Endothelial cell of umbilical vein (primary cell): ENCODE measurements around the gene DST. TPM values are rescaled to one million over a fixed set of nuclear protein-coding genes. Genes with fewer than 3 reads are reported as not detected.

Experiments
- BruUV-seq: library from RNA; stranded (reverse); fragments of 400-500 nt; replicated peaks from 2 replicates; lab custom pipeline; 2021; lab: Mats Ljungman, UMichigan
- CTCF ChIA-PET: fragments of 300-600, 350-600 bp; sonication (Branson Sonifier 250); formaldehyde crosslinking; loops from one replicate; lab custom pipeline; 2021; ENCODE audit warnings: antibody characterized with exemption, inconsistent platforms; lab: Charles Lee
- POLR2A ChIA-PET: fragments of 300-600, 350-600 bp; sonication (Branson Sonifier 250); formaldehyde crosslinking; loops from one replicate; lab custom pipeline; 2021; ENCODE audit warnings: antibody characterized with exemption, inconsistent platforms; lab: Charles Lee
- DNase-seq: peaks from one replicate; pipeline ENCODE4 v3.0.0-alpha.2; 2011; ENCODE audit warnings: low read depth, low spot score
- FAIRE-seq: peaks from 2 replicates; lab custom pipeline; 2011; peaks lifted over from hg19 to GRCh38; lab: Jason Lieb, UNC
- H2AFZ ChIP-seq: 2 replicates; pipeline ENCODE4 v1.6.0; 2012; ENCODE audit warnings: low read depth, low read length, control low read depth, inconsistent platforms
- H3K27ac ChIP-seq: 2 replicates; pipeline ENCODE4 v1.5.1; 2011; ENCODE audit warnings: low read depth, mild to moderate bottlenecking, control low read depth, low read length, moderate library complexity; ENCODE audit not compliant: insufficient read depth
- H3K27me3 ChIP-seq, 2 experiments: 2 replicates each; pipeline versions ENCODE4 v1.6.0 to v1.6.1; 2011; ENCODE audit warnings: low read length in 2 of 2, mixed read lengths in 1 of 2; ENCODE audit not compliant: control insufficient read depth in 2 of 2, insufficient read depth in 2 of 2
- H3K36me3 ChIP-seq, 2 experiments: 2 replicates in 1 of 2; 3 replicates in 1 of 2; pipeline ENCODE4 v1.5.1; 2011; ENCODE audit warnings: low read length in 2 of 2, mild to moderate bottlenecking in 1 of 2, moderate library complexity in 1 of 2; ENCODE audit not compliant: control insufficient read depth in 2 of 2, insufficient read depth in 2 of 2; ENCODE audit errors: extremely low read depth in 1 of 2
- H3K4me1 ChIP-seq: 3 replicates; pipeline ENCODE4 v1.5.1; 2011; ENCODE audit warnings: mild to moderate bottlenecking, low read length; ENCODE audit not compliant: control insufficient read depth, insufficient read depth; ENCODE audit errors: extremely low read depth
- H3K4me2 ChIP-seq: 2 replicates; pipeline ENCODE4 v1.6.1; 2011; ENCODE audit warnings: low read length, control low read depth, mixed read lengths; ENCODE audit not compliant: insufficient read depth
- H3K4me3 ChIP-seq, 3 experiments: fragments of 200-600 bp in 1 of 3; sonication (generic), shearing (Covaris generic) in 1 of 3; replicated peaks in 1 of 3; 2 replicates each; pipeline ENCODE4 v1.5.1; 2011 to 2016; ENCODE audit warnings: control low read depth in 3 of 3, low read length in 3 of 3, mild to moderate bottlenecking in 2 of 3, inconsistent platforms in 1 of 3, low read depth in 1 of 3, moderate library complexity in 1 of 3; ENCODE audit not compliant: insufficient read depth in 1 of 3
- H3K79me2 ChIP-seq: 2 replicates; pipeline ENCODE4 v1.6.0; 2012; ENCODE audit warnings: low read length, inconsistent platforms; ENCODE audit not compliant: control insufficient read depth, insufficient read depth
- H3K9ac ChIP-seq: replicated peaks from 2 replicates; pipeline ENCODE3; 2011; ENCODE audit warnings: low read length, control low read depth; ENCODE audit not compliant: insufficient read depth; ENCODE audit errors: extremely low read depth
- H3K9me1 ChIP-seq: replicated peaks from 3 replicates; pipeline ENCODE4 v1.6.0; 2011; ENCODE audit warnings: mild to moderate bottlenecking, low read length; ENCODE audit not compliant: control insufficient read depth, insufficient read depth; ENCODE audit errors: extremely low read depth
- H3K9me3 ChIP-seq: replicated peaks from 2 replicates; pipeline ENCODE4 v1.5.1; 2012; ENCODE audit warnings: low read length, inconsistent platforms; ENCODE audit not compliant: control insufficient read depth, insufficient read depth
- H4K20me1 ChIP-seq: replicated peaks from 2 replicates; pipeline ENCODE3; 2011; ENCODE audit warnings: mild to moderate bottlenecking, low read length; ENCODE audit not compliant: control insufficient read depth, insufficient read depth; ENCODE audit errors: extremely low read depth
- CTCF ChIP-seq, 2 donors: IDR thresholded peaks; 1 replicate in 1 of 2; 2 replicates in 1 of 2; pipeline ENCODE4 v1.5.1; 2011; ENCODE audit warnings: low read length in 2 of 2, mild to moderate bottlenecking in 2 of 2, moderate library complexity in 2 of 2, control low read depth in 1 of 2, inconsistent platforms in 1 of 2, low read depth in 1 of 2; ENCODE audit not compliant: insufficient read depth in 1 of 2; ENCODE audit errors: extremely low read depth in 1 of 2
- EZH2 ChIP-seq: IDR thresholded peaks from 2 replicates; pipeline ENCODE4 v1.6.1; 2012; ENCODE audit warnings: borderline replicate concordance, low read depth, mild to moderate bottlenecking, moderate library complexity, low read length, inconsistent platforms; ENCODE audit not compliant: severe bottlenecking
- FOS ChIP-seq: IDR thresholded peaks from 2 replicates; pipeline ENCODE4 v1.6.1; 2011; ENCODE audit warnings: mild to moderate bottlenecking, low read length, moderate library complexity, borderline replicate concordance; ENCODE audit not compliant: insufficient read depth
- GATA2 ChIP-seq: IDR thresholded peaks from 2 replicates; pipeline ENCODE4 v1.7.0; 2011; ENCODE audit warnings: low read depth, mild to moderate bottlenecking, moderate library complexity, mixed read lengths, low read length; ENCODE audit not compliant: insufficient read length, insufficient read depth
- JUN ChIP-seq: IDR thresholded peaks from 2 replicates; pipeline ENCODE4 v1.6.1; 2011; ENCODE audit warnings: borderline replicate concordance, low read depth; ENCODE audit not compliant: insufficient read length, insufficient read depth
- MAX ChIP-seq: IDR thresholded peaks from 2 replicates; pipeline ENCODE4 v1.6.1; 2011; ENCODE audit not compliant: insufficient read depth, insufficient read length
- MYC ChIP-seq: IDR thresholded peaks from one replicate; pipeline ENCODE4 v1.6.1; 2011; ENCODE audit warnings: mild to moderate bottlenecking, low read depth, low read length
- POLR2A ChIP-seq: IDR thresholded peaks from 2 replicates; pipeline ENCODE4 v1.6.1; 2012; ENCODE audit warnings: low read depth, mild to moderate bottlenecking, control low read depth, low read length
- POLR2AphosphoS5 ChIP-seq: IDR thresholded peaks from 2 replicates; pipeline ENCODE4 v1.6.1; 2012; ENCODE audit warnings: low read depth, mild to moderate bottlenecking, control low read depth, low read length, moderate library complexity; ENCODE audit not compliant: insufficient read depth
- dilution Hi-C: fragments of 300-500 bp; cut with MboI; formaldehyde crosslinking; loops from one replicate; pipeline ENCODE4 v1.15.0; 2019; ENCODE audit warnings: low sequenced_read_pairs; ENCODE audit not compliant: extremely low pct_ligation_motif_present
- intact Hi-C: fragments of 100-400 bp; cut with micrococcal nuclease; formaldehyde crosslinking; loops from one replicate; pipeline ENCODE4 v1.10.0; 2022
- polyA plus RNA-seq, 4 experiments: library from polyadenylated mRNA; depleted of rRNA in 3 of 4; stranded (reverse) in 3 of 4; unstranded in 1 of 4; fragments of >200 nt; gene quantifications; 2 replicates each; pipeline versions ENCODE4 v1.2.1 to v1.2.3, GENCODE V29; 2011 to 2012; ENCODE audit warnings: missing spikeins in 1 of 4
- total RNA-seq: library from RNA; stranded (reverse); gene quantifications from 2 replicates; pipeline ENCODE4 v1.2.3, GENCODE V29; 2021

Gene DST
- total and polyA plus RNA-seq, 2 donors (not counting 3 experiments of a cell fraction or from before 2014, with no cell fraction given), result 62.3 to 253 TPM

GRCh38 chr6:56658326-56658725 lies 15.6 kb upstream of the DST start:
- peaks cover 23% of the 10 kb centered on the region for H3K4me1 ChIP-seq
- CTCF ChIA-PET, result interaction anchor here (1.1 to 1.2 kb wide), 2 partner anchors 32 to 40 kb away, joined by 3 to 5 read pairs; no protein-coding TSS in a partner anchor
- TF ChIP-seq EZH2 (no peak), POLR2A (no peak), MAX (no peak), FOS (no peak), CTCF (IDR thresholded peaks at IDR 0.05; ENCODE audit: extremely low read depth in 1 of 2, insufficient read depth in 1 of 2, low read depth in 1 of 2, low read length in 2 of 2) (no peak), GATA2 (no peak), MYC (no peak), JUN (no peak), POLR2AphosphoS5 (no peak)
- DNase-seq, result no peak
- no peak overlapping the region for H3K27ac ChIP-seq
- POLR2A ChIA-PET, result no interaction called here
- dilution Hi-C loops, result no loop called here
- H3K79me2 ChIP-seq, result peaks cover 5% of the 10 kb centered on the region
- H3K4me3 ChIP-seq, result no peak overlapping the region
- BruUV-seq, result no TSS peak
- no peaks in the 10 kb centered on the region for H3K36me3 ChIP-seq
- H3K4me2 ChIP-seq, result no peak overlapping the region
- no peak overlapping the region for H3K9ac ChIP-seq
- H2AFZ ChIP-seq, result no peak overlapping the region
- no peaks in the 10 kb centered on the region for H3K27me3 ChIP-seq
- intact Hi-C loops, result no loop called here
- no peaks in the 10 kb centered on the region for H3K9me1 ChIP-seq
- no peaks in the 10 kb centered on the region for H4K20me1 ChIP-seq
- H3K9me3 ChIP-seq, result no peaks in the 10 kb centered on the region
- no peak for FAIRE-seq
